Cerebellar nuclear complex (tissue), 1 donor: ENCODE data around the gene YWHAQ.

ENCODE experiments used
- DNase-seq, 2 experiments: peaks; one replicate each; lab custom pipeline; 2025; lab: John Stamatoyannopoulos, UW

YWHAQ gene

DNA sequence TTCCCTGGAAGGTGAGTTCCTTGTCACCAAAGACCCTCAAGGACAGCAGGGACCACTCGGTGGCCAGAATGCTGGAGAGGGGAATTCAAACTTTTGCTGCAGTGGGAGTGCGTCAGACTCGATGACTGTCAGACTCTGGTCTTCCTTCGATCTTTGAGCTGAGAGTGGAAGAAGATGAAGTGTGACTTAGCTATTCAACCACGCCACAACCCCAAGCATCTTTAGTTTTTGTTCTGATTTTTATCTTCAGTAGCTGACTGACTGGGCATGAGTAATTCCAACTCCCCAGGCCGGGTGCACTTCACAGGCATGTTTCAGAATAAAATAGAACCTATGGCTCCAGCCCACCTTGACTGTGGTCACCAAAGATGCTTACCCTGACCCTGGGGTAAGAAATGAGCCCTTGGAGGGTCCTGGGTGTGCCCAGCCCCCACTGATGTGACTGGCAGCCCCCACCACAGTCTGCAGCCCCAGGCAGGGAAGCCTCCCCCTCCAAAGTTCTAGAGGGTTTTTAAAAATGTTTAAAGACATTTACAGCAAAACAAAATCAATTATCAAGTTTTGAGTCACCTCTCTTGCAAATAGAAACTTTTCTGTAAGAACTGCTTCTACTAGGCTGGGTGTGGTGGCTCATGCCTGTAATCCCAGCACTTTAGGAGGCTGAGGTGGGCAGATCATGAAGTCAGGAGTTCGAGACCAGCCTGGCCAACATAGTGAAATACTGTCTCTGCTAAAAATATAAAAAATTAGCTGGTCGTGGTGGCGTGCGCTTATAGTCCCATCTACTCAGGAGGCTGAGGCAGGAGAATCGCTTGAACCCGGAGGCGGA is 24.9 kb upstream of the YWHAQ start:
- DNase-seq = no peak

DNA sequence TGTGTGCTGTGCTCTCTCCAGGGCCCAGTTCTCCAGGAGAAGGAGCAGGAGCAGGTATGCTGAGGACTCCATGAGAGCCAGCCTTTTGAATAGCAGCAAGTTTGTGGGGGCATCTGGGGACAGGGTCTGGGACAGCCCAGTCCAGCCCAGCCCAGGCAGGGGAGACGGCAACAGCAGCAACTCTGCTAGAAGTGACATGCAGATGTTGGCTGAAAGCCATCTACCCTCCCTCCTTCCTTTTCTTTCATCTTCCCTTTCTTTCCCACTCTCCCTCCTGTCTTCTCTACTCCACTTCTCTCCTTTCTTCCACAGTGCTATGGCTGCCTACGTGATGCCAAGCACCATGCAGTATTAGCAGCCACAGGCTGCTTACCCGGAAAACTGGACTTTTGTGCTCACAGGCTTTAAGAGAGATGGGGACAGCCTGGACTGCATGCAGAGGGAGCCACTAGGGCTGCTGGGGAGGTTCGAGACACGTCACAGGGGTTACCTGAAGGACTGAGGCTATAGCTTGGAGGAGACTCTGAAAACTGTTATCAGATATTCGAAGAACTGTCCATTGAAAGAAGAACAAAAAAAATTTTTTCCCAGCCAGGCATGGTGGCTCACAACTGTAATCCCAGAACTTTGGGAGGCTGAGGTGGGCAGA is 23.8 kb upstream of the YWHAQ start:
- no peak for DNase-seq

DNA sequence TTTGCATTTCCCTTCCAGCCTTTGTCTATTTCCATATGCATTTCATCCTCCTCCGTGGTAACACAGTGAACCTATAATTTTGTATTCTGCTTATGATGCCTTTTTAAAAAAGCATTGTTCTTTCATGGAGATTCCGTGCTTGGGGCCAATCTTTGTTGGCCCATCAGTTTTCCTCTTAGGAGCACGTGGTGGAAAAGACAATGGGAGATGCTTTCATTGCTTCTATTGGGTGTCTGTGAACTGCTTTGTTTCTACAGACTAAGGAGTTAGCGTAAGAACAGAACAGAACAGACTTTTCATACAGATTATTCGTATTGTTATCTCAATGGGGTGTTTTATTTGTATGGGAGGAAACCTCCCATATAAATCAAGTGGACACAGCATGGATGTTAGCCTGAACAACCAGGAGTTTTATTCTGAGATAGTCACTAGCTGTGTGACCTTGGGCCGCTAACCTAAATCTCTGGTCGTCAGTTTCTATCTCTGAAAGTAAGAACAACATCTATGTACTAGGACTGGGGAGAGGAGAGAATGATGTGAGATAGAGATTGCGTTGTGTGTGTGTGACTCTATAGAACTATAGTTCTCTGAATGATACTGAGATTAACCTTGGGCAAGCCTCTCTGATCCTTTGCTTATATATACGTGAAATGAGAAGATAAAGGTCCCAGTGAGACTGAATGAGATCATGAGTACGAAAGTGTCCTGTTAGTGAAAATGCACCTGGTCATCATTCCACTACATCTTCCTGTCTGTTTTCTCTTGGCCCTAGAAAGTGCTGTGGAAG is 22.9 kb upstream of the YWHAQ start:
- no peak for DNase-seq

DNA sequence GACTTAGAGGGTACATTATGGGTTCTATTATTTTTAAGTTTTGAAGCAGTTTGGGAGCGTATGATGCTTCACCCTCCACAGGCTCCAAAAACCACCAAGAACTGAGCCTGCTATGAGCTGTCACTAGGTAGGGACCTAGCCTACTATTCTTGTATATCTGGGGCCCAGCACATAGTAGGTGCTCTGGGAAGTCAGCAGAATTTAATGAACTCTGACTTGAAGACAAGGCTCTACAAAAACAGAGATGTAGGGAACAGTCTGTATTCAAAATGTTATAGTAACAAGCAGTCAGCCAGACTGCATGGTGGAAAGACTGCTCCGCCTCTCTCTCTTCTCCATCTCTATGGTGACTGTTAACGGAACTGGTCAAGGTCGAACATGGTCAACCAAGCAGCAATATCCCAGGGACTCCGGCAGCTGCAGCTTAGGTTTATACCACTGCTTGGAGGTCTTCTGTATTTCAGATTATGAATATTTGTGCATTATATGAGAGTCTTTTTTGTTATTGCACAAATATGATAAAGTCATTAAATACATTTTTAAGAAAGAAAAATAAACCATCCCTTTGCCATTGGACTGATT is 22.2 kb upstream of the YWHAQ start:
- DNase-seq = no peak

- no peak for DNase-seq
These were observed 21.5 kb upstream of the YWHAQ start for GRCh38 chr2:9652267-9652666.

DNA sequence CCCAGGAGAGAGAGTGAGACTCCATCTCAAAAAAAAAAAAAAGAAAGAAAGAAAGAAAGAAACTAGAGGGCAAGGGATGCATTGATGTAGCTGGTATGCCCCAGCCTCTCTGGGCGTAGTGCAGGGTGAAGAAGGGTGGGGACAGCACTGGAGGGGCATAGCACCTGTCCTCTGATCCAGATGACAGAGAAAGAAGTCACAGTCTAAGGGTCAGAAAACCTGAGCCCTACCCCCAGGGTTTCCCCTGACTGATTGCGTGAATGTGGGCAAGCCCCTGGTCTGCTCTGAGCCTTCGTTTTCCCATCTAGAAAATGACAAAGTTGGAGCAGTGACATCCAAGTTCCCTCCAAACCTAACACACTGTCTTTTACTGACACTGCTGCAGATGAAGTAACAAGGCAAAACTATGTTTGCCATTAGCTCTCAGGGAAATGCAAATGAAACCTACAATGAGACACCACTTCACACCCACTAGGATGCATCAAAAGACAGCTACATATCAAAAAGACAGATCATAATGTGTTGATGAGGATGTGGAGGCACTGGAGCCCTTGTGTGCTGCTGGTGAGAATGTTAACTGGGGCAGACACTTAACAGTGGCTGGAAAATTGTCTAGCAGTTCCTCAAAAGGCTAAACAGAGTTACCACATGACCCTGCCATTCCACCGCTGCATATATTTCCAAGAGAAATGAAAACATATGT is 19.5 kb upstream of the YWHAQ start:
- no peak for DNase-seq

- DNase-seq = no peak
These were observed 18.5 kb upstream of the YWHAQ start for GRCh38 chr2:9649261-9649660.

- no peak for DNase-seq
These were observed 18.0 kb upstream of the YWHAQ start for GRCh38 chr2:9648821-9649220.

GRCh38 chr2:9647884-9648283 is 17.1 kb upstream of the YWHAQ start:
- DNase-seq = no peak

GRCh38 chr2:9646196-9647030 is 15.6 kb upstream of the YWHAQ start:
- no peak for DNase-seq

DNA sequence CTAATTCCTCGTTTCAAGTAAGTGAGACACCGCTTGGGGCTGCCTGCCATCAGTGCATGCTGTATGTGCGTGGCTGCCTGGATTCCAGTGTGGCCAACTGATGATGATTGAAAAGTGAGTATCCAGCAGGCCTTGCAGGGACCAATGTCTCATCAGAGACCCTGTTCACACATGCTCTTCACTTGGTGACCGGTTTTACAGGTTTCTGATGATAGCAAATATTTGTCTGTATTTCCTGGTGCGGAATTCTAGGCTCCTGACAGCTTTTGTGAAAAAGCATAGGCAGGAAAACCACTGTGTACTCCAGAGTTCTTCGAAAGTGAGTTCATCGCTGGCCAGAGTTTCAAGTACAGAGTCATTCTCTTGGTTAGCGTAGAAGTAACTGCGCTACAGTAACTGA is 13.8 kb upstream of the YWHAQ start:
- no peak for DNase-seq

DNA sequence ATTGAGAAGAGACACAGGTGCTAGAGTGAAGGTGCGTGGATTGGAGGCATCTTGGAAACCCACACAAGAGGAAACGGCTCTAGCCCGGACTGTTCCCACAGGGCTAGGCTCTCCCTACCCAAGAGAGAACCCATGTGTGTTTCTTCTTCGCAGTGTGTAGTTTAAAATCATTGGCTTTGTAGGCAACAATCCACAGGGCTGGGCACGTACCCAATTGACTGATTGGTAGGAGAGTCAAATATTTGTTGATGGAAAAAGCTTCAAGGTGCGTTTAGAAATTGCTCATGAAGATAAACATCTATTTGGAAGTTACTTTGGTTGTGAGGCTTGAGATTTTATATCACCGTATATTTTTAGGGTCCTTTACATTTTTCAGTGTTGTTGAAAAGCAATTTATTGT is 13.2 kb upstream of the YWHAQ start:
- no peak for DNase-seq

DNA sequence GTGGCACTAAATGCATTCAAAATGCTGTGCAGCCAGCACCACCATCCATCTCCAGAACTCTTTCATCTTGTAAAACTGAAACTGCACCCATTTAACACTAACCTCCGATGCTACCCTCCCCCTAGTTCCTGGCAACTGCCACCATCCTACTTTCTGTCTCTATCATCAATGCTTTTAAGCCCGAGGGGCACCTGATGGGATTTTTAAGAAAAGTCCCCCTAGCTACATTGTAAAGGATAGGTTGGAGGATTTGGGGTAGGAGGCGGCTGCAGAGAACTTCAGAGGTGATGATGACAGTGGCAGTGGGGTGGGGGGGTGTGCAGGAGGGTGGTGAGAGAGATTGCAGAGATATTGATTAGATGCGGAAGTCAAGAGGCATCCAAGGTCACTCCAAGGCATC is 10.8 kb upstream of the YWHAQ start:
- DNase-seq = no peak

GRCh38 chr2:9640403-9641104 is 9.8 kb upstream of the YWHAQ start:
- no peak for DNase-seq

DNA sequence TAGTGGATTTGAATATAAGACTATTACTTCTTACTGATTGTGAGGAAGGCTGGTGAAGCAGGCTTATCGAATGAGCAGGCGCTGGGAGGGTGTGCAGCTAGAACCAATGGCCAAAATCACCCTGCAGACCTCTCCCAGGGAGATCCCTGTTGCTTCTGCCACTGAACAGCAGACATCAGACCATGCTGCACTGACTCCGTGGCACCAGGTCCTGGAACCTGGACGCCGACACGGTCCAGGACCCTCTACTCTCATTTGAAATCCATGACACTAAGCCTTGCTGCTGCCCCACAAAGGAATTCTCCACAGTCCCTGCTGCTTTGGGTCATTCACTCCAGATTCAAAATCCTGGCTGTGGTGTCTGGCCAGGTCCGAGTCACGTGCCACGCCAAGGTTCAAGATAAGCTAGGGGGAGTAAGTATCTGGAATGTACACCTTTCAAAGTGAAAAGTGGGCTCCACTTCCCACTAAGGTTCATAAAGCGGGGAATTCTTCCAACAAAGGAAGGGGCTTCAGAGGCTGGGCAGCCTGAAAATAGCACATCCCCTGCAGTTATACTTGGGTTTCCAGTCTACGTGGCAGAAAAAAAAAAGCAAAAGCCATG is 9.0 kb upstream of the YWHAQ start:
- DNase-seq = no peak

GRCh38 chr2:9639000-9639602 is 8.3 kb upstream of the YWHAQ start:
- DNase-seq = no peak

DNA sequence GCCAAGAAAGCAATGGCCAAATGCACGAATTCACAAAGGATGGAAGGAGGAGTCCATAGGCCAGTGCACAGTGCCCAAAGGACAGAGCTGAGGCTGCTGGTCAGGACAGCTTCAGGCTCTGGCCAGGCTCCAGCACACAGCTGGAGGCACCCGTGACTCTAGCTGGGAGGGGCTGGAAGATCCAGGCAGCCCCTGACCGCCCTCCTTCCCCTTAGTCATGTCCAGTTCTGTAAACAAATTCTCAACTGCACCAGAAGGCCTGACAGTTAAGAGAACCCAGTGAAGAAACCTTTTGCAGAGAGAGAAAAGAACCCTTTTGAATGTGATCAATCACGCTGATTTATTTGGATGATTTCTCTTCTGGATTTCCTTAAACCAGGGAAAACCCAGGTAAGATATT is 7.7 kb upstream of the YWHAQ start:
- no peak for DNase-seq

- DNase-seq = no peak
These were observed 6.5 kb upstream of the YWHAQ start for GRCh38 chr2:9637330-9637729.

DNA sequence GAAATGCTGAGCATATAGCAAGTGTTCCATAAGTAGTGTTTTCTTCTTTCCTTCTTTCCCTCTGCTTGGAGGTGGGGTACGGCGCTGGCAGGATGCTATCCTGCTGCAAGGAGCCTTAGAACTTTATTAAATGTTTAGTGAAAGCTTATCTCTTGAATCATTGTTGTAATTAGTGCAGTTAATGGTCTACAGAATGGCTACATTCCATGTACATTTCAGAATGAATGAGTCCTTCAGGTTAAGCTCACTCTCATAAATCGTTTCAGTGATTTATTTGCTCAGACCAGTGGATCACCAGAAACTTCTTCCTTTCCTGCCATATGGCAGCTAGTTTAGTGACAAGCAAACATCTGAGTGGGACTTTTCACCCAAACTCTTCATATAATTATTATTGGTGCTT is 3.3 kb upstream of the YWHAQ start:
- DNase-seq = no peak
